H9 (cell line): Measurements from ENCODE around the gene RBM15. TPM values are rescaled to one million over a fixed set of nuclear protein-coding genes. Genes with fewer than 3 reads are reported as not detected.

Experiments used
- DNase-seq: peaks from one replicate; pipeline ENCODE4 v3.0.0-alpha.2; 2017
- H2AFZ ChIP-seq: one replicate; pipeline ENCODE4 v1.6.1; 2013; ENCODE audit warnings: mild to moderate bottlenecking, low read length, control low read depth, moderate library complexity
- H2AK5ac ChIP-seq: 2 replicates; pipeline ENCODE4 v1.6.1; 2013; ENCODE audit warnings: low read length, control low read depth, mixed read lengths; ENCODE audit not compliant: insufficient read length
- H2BK120ac ChIP-seq: one replicate; pipeline ENCODE4 v1.6.1; 2013; ENCODE audit warnings: low read depth, mild to moderate bottlenecking, low read length, control low read depth, inconsistent platforms; ENCODE audit not compliant: poor library complexity, severe bottlenecking
- H2BK12ac ChIP-seq: 2 replicates; pipeline ENCODE4 v1.6.1; 2013; ENCODE audit warnings: low read length, control low read depth, mixed read lengths, low read depth; ENCODE audit not compliant: insufficient read length
- H2BK15ac ChIP-seq: 2 replicates; pipeline ENCODE4 v1.6.1; 2013; ENCODE audit warnings: low read depth, low read length, control low read depth
- H2BK20ac ChIP-seq: one replicate; pipeline ENCODE4 v1.6.1; 2013; ENCODE audit warnings: low read depth, mild to moderate bottlenecking, low read length, control low read depth, inconsistent platforms; ENCODE audit not compliant: poor library complexity, severe bottlenecking
- H2BK5ac ChIP-seq: 2 replicates; pipeline ENCODE4 v1.6.1; 2013; ENCODE audit warnings: low read length, control low read depth, mixed read lengths; ENCODE audit not compliant: insufficient read length
- H3K14ac ChIP-seq: 2 replicates; pipeline ENCODE4 v1.6.1; 2013; ENCODE audit warnings: low read length, control low read depth; ENCODE audit not compliant: insufficient read depth
- H3K18ac ChIP-seq: 2 replicates; pipeline ENCODE4 v1.6.1; 2013; ENCODE audit warnings: low read depth, mild to moderate bottlenecking, mixed read lengths, low read length, control low read depth; ENCODE audit not compliant: insufficient read length
- H3K23ac ChIP-seq: 2 replicates; pipeline ENCODE4 v1.6.1; 2013; ENCODE audit warnings: low read length, control low read depth, mixed read lengths, low read depth; ENCODE audit not compliant: insufficient read length
- H3K23me2 ChIP-seq: 2 replicates; pipeline ENCODE4 v1.6.1; 2013; ENCODE audit warnings: low read depth, mild to moderate bottlenecking, mixed read lengths, low read length, control low read depth; ENCODE audit not compliant: insufficient read length, poor library complexity, severe bottlenecking
- H3K27ac ChIP-seq: 2 replicates; pipeline ENCODE4 v1.5.1; 2013; ENCODE audit warnings: low read length, control low read depth, mixed read lengths, low read depth; ENCODE audit not compliant: insufficient read length
- H3K27me3 ChIP-seq: 2 replicates; pipeline ENCODE4 v1.6.1; 2013; ENCODE audit warnings: low read length, control low read depth, inconsistent platforms; ENCODE audit not compliant: insufficient read depth
- H3K4ac ChIP-seq: 2 replicates; pipeline ENCODE4 v1.6.1; 2013; ENCODE audit warnings: low read depth, mild to moderate bottlenecking, control low read depth, inconsistent platforms, low read length, moderate library complexity
- H3K4me1 ChIP-seq: 2 replicates; pipeline ENCODE4 v1.6.1; 2013; ENCODE audit warnings: low read length, control low read depth, inconsistent platforms; ENCODE audit not compliant: insufficient read depth
- H3K4me2 ChIP-seq: 2 replicates; pipeline ENCODE4 v1.6.1; 2013; ENCODE audit warnings: low read length, control low read depth, mixed read lengths; ENCODE audit not compliant: insufficient read length, insufficient read depth
- H3K56ac ChIP-seq: 2 replicates; pipeline ENCODE4 v1.6.1; 2013; ENCODE audit warnings: low read depth, mild to moderate bottlenecking, mixed read lengths, low read length, control low read depth; ENCODE audit not compliant: insufficient read length
- H3K79me1 ChIP-seq: 2 replicates; pipeline ENCODE4 v1.6.1; 2013; ENCODE audit warnings: low read depth, mild to moderate bottlenecking, moderate library complexity, low read length, control low read depth, inconsistent platforms; ENCODE audit not compliant: insufficient read depth, poor library complexity, severe bottlenecking
- H3K79me2 ChIP-seq: 2 replicates; pipeline ENCODE4 v1.6.1; 2013; ENCODE audit warnings: low read length, control low read depth, inconsistent platforms; ENCODE audit not compliant: insufficient read depth
- H3K9ac ChIP-seq: 2 replicates; pipeline ENCODE4 v1.6.1; 2013; ENCODE audit warnings: low read length, control low read depth, mixed read lengths; ENCODE audit not compliant: insufficient read length; ENCODE audit errors: extremely low read depth
- H3K9me3 ChIP-seq: one replicate; pipeline ENCODE4 v1.6.1; 2013; ENCODE audit warnings: low read depth, low read length, inconsistent platforms; ENCODE audit not compliant: control insufficient read depth
- H3T11ph ChIP-seq: one replicate; pipeline ENCODE4 v1.6.1; 2013; ENCODE audit warnings: mild to moderate bottlenecking, low read length, control low read depth, inconsistent platforms
- H4K20me1 ChIP-seq: one replicate; pipeline ENCODE4 v1.6.1; 2013; ENCODE audit not compliant: control insufficient read depth, insufficient read length, insufficient read depth
- H4K5ac ChIP-seq: 2 replicates; pipeline ENCODE4 v1.6.1; 2013; ENCODE audit warnings: low read depth, mild to moderate bottlenecking, mixed read lengths, low read length, control low read depth; ENCODE audit not compliant: insufficient read length
- H4K8ac ChIP-seq: replicated peaks from 2 replicates; pipeline ENCODE4 v1.6.1; 2013; ENCODE audit warnings: low read length, control low read depth, mixed read lengths, low read depth; ENCODE audit not compliant: insufficient read length
- H4K91ac ChIP-seq: 2 replicates; pipeline ENCODE4 v1.6.1; 2013; ENCODE audit warnings: low read depth, mild to moderate bottlenecking, moderate library complexity, mixed read lengths, low read length, control low read depth; ENCODE audit not compliant: insufficient read length
- H3K27ac Mint-ChIP-seq, 3 experiments: 2 replicates in 2 of 3; 3 replicates in 1 of 3; pipeline ENCODE4 v1.8.0; 2020 to 2021; ENCODE audit warnings: mixed read lengths in 3 of 3, mild to moderate bottlenecking in 1 of 3, moderate library complexity in 1 of 3
- H3K27me3 Mint-ChIP-seq: 2 replicates; pipeline ENCODE4 v1.8.0; 2021; ENCODE audit warnings: low read depth, mild to moderate bottlenecking, moderate library complexity, mixed read lengths
- H3K36me3 Mint-ChIP-seq, 3 experiments: 2 replicates in 2 of 3; 3 replicates in 1 of 3; pipeline ENCODE4 v1.8.0; 2020 to 2021; ENCODE audit warnings: low read depth in 3 of 3, mixed read lengths in 3 of 3; ENCODE audit not compliant: insufficient read depth in 1 of 3
- H3K4me1 Mint-ChIP-seq, 2 experiments: 2 replicates each; pipeline ENCODE4 v1.8.0; 2020; ENCODE audit warnings: mixed read lengths in 2 of 2
- H3K4me3 Mint-ChIP-seq, 2 experiments: 2 replicates in 1 of 2; 3 replicates in 1 of 2; pipeline ENCODE4 v1.8.0; 2020 to 2021; ENCODE audit warnings: mild to moderate bottlenecking in 2 of 2, mixed read lengths in 2 of 2, moderate library complexity in 1 of 2
- H3K9me3 Mint-ChIP-seq, 2 experiments: 2 replicates in 1 of 2; 3 replicates in 1 of 2; pipeline ENCODE4 v1.8.0; 2020; ENCODE audit warnings: mild to moderate bottlenecking in 2 of 2, mixed read lengths in 2 of 2, moderate library complexity in 1 of 2
- WGBS: extraction: QIAGEN DNeasy Blood & Tissue Kit; methylation state at CpG from one replicate; pipeline ENCODE4 v1.1.7; 2013; ENCODE audit warnings: missing lambda C conversion rate, low lambda C conversion rate, mixed read lengths; ENCODE audit not compliant: insufficient read length; ENCODE audit errors: extremely low coverage; 5-methylcytosine and 5-hydroxymethylcytosine counted together
- total RNA-seq: library from RNA; stranded (reverse); gene quantifications from 2 replicates; pipeline ENCODE4 v1.2.1, GENCODE V29; 2021
- TF ChIP-seq, protein P1 (sequence below): fragments of 200-600 bp; sonication (generic); conservative IDR thresholded peaks from 3 replicates; pipeline ENCODE4 v1.8.0; 2021; ENCODE audit warnings: antibody characterized with exemption, mild to moderate bottlenecking

The RBM15 gene
- total RNA-seq, 1 experiment from 2014 or later = 62.0 TPM

DNA sequence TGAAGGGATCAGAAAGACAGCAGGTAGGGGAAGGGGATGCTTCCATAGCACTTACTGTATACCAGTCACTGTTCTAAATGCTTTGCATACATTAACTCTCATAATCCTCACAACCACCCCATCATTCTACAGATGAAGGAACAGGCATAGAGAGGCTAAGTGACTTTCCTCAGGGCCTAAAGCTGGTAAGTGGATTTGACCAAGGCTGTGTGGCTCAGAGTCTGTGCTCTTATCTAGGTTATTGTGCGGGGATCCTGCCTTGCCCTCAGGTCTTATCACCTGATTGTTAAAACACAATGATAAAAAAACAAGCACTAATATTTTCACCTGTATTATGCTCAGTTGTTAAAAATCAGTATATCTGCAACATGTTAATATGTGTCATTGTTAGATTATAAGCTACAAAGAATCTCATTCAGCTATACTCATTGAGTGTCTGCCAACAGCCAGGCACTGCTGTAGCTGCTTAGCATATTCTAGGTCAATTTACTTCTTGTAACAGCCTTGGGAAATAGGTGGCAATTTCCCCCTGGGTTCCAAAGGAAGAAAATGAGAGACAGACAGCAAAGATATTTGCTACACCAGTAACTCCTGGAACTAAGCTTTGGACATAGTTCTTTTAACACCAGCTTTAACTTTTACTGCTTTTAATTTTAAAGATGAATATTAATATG, 38.6 kb upstream of the RBM15 start:
- Histone ChIP-seq H2BK15ac (no peak overlapping the region), H2BK5ac (no peak overlapping the region), H3K18ac (no peak overlapping the region), H3K9me3 (no peaks in the 10 kb centered on the region), H3K79me2 (no peaks in the 10 kb centered on the region), H2BK20ac (no peak overlapping the region), H4K5ac (no peak overlapping the region), H2AFZ (no peak overlapping the region), H3K23me2 (no peaks in the 10 kb centered on the region), H3T11ph (no peak overlapping the region), H3K9ac (no peak overlapping the region), H3K79me1 (no peaks in the 10 kb centered on the region), H4K8ac (no peak overlapping the region), H3K27ac (no peak overlapping the region), H3K14ac (no peak overlapping the region), H3K23ac (no peak overlapping the region), H2BK12ac (no peak overlapping the region), H4K20me1 (no peaks in the 10 kb centered on the region), H3K27me3 (no peaks in the 10 kb centered on the region), H3K56ac (no peak overlapping the region), H2BK120ac (no peak overlapping the region), H2AK5ac (no peak overlapping the region), H3K4me2 (no peak overlapping the region), H3K4me1 (no peaks in the 10 kb centered on the region), H4K91ac (no peak overlapping the region), H3K4ac (no peak overlapping the region)
- TF ChIP-seq, protein P1, sequence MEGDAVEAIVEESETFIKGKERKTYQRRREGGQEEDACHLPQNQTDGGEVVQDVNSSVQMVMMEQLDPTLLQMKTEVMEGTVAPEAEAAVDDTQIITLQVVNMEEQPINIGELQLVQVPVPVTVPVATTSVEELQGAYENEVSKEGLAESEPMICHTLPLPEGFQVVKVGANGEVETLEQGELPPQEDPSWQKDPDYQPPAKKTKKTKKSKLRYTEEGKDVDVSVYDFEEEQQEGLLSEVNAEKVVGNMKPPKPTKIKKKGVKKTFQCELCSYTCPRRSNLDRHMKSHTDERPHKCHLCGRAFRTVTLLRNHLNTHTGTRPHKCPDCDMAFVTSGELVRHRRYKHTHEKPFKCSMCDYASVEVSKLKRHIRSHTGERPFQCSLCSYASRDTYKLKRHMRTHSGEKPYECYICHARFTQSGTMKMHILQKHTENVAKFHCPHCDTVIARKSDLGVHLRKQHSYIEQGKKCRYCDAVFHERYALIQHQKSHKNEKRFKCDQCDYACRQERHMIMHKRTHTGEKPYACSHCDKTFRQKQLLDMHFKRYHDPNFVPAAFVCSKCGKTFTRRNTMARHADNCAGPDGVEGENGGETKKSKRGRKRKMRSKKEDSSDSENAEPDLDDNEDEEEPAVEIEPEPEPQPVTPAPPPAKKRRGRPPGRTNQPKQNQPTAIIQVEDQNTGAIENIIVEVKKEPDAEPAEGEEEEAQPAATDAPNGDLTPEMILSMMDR = no peak
- no CpG with 5 or more reads among the region's 1 CpG for WGBS
- peaks cover 7% of the 10 kb centered on the region for H3K27me3 Mint-ChIP-seq
- H3K4me1 Mint-ChIP-seq = no peaks in the 10 kb centered on the region
- no peak overlapping the region for H3K4me3 Mint-ChIP-seq
- H3K36me3 Mint-ChIP-seq = no peaks in the 10 kb centered on the region
- H3K27ac Mint-ChIP-seq = no peak overlapping the region
- H3K9me3 Mint-ChIP-seq = no peaks in the 10 kb centered on the region
- no peak for DNase-seq
